GM12878 (cell line): ENCODE results near the gene BCL2. TPM values are rescaled to one million over a fixed set of nuclear protein-coding genes. Genes with fewer than 3 reads are reported as not detected.

Experiments
- ATAC-seq: fragments of 200-7000 bp; cut with Tn5 transposase; 3 replicates; pipeline ENCODE4 v1.9.1; 2020; ENCODE audit warnings: mild to moderate bottlenecking, moderate library complexity
- BruUV-seq: library from RNA; stranded (reverse); fragments of 400-500 nt; replicated peaks from 2 replicates; lab custom pipeline; 2021; lab: Mats Ljungman, UMichigan
- CTCF ChIA-PET: fragments of 300-600 bp; sonication (Branson Sonifier 250); formaldehyde crosslinking; extraction: SDS; loops from one replicate; lab custom pipeline; 2021; ENCODE audit warnings: inconsistent platforms; lab: Yijun Ruan, JAX
- POLR2A ChIA-PET: fragments of 350-600 bp; formaldehyde crosslinking; extraction: SDS; loops from one replicate; lab custom pipeline; 2021; ENCODE audit warnings: inconsistent platforms; lab: Charles Lee
- RAD21 ChIA-PET: fragments of 300-600 bp; sonication (Branson Sonifier 250); formaldehyde crosslinking; loops from one replicate; lab custom pipeline; 2023; ENCODE audit warnings: antibody characterized with exemption; ENCODE audit not compliant: unreplicated experiment; lab: Charles Lee
- SMC1A ChIA-PET: fragments of 300-600 bp; sonication (Branson Sonifier 250); formaldehyde crosslinking; loops from one replicate; lab custom pipeline; 2023; ENCODE audit not compliant: unreplicated experiment, uncharacterized antibody; lab: Charles Lee
- DNase-seq: peaks from one replicate; pipeline ENCODE4 v3.0.0-alpha.2; 2011; ENCODE audit warnings: low read depth, low spot score
- FAIRE-seq: peaks from 3 replicates; lab custom pipeline; 2011; peaks lifted over from hg19 to GRCh38; lab: Jason Lieb, UNC
- H2AFZ ChIP-seq: 2 replicates; pipeline ENCODE4 v1.6.0; 2011; ENCODE audit warnings: low read depth, low read length, control low read depth; ENCODE audit not compliant: control insufficient read depth
- H3K27ac ChIP-seq: 2 replicates; pipeline ENCODE4 v1.5.1; 2011; ENCODE audit warnings: control low read depth; ENCODE audit not compliant: control insufficient read depth, insufficient read depth
- H3K27me3 ChIP-seq, 2 experiments: replicated peaks in 1 of 2; 2 replicates each; pipeline versions ENCODE4 v1.6.0 to v1.6.1; 2011; ENCODE audit warnings: low read length in 1 of 2; ENCODE audit not compliant: control insufficient read depth in 2 of 2, insufficient read depth in 2 of 2
- H3K36me3 ChIP-seq, 2 experiments: 2 replicates each; pipeline ENCODE4 v1.5.1; 2011; ENCODE audit warnings: low read length in 1 of 2; ENCODE audit not compliant: control insufficient read depth in 2 of 2, insufficient read depth in 2 of 2
- H3K4me1 ChIP-seq: 2 replicates; pipeline ENCODE4 v1.6.1; 2011; ENCODE audit warnings: mild to moderate bottlenecking, low read length, moderate library complexity, mixed read lengths; ENCODE audit not compliant: control insufficient read depth, insufficient read depth
- H3K4me2 ChIP-seq: 2 replicates; pipeline ENCODE4 v1.6.0; 2011; ENCODE audit warnings: control low read depth; ENCODE audit not compliant: control insufficient read depth, insufficient read depth
- H3K4me3 ChIP-seq: fragments of 200-600 bp; sonication (generic); 2 replicates; pipeline ENCODE4 v1.5.1; 2016
- H3K79me2 ChIP-seq: 2 replicates; pipeline ENCODE4 v1.6.0; 2011; ENCODE audit warnings: low read length; ENCODE audit not compliant: control insufficient read depth, insufficient read depth
- H3K9ac ChIP-seq: 2 replicates; pipeline ENCODE4 v1.8.0; 2011; ENCODE audit warnings: low read length, control low read depth, mixed read lengths; ENCODE audit not compliant: control insufficient read depth, insufficient read depth
- H3K9me3 ChIP-seq: replicated peaks from 3 replicates; pipeline ENCODE4 v1.5.1; 2011; ENCODE audit warnings: mild to moderate bottlenecking, low read length; ENCODE audit not compliant: control insufficient read depth, insufficient read depth
- H4K20me1 ChIP-seq: 2 replicates; pipeline ENCODE4 v1.6.0; 2011; ENCODE audit not compliant: control insufficient read depth, insufficient read depth
- BMI1 ChIP-seq: fragments of 450-650 bp; IDR thresholded peaks from 2 replicates; pipeline ENCODE4 v1.6.1; 2016; ENCODE audit warnings: mild to moderate bottlenecking, moderate library complexity, borderline replicate concordance
- CHD2 ChIP-seq: IDR thresholded peaks from 2 replicates; pipeline ENCODE4 v1.6.1; 2011; ENCODE audit warnings: low read depth, low read length, improper control_type of control experiment, borderline replicate concordance
- CHD4 ChIP-seq: fragments of 200-600 bp; sonication (generic); IDR thresholded peaks from 2 replicates; pipeline ENCODE4 v1.6.1; 2016; ENCODE audit warnings: mild to moderate bottlenecking
- DPF2 ChIP-seq: fragments of 450-650 bp; IDR thresholded peaks from 2 replicates; pipeline ENCODE4 v1.6.1; 2017; ENCODE audit warnings: mild to moderate bottlenecking
- EED ChIP-seq: sonication (generic); IDR thresholded peaks from 2 replicates; pipeline ENCODE4 v1.6.1; 2016; ENCODE audit warnings: antibody characterized with exemption, low read depth
- IKZF1 ChIP-seq: fragments of 450-650 bp; conservative IDR thresholded peaks from 2 replicates; pipeline ENCODE4 v1.6.1; 2017; ENCODE audit warnings: antibody characterized with exemption, mild to moderate bottlenecking
- MEF2B ChIP-seq: fragments of 450-650 bp; IDR thresholded peaks from 2 replicates; pipeline ENCODE4 v1.6.1; 2018; ENCODE audit warnings: mild to moderate bottlenecking, moderate library complexity; ENCODE audit not compliant: partially characterized antibody, poor library complexity, severe bottlenecking
- NRF1 ChIP-seq: conservative IDR thresholded peaks from 2 replicates; pipeline ENCODE4 v1.6.1; 2011; ENCODE audit warnings: mild to moderate bottlenecking, low read depth, low read length, improper control_type of control experiment
- PAX8 ChIP-seq: fragments of 450-650 bp; IDR thresholded peaks from 2 replicates; pipeline ENCODE4 v1.6.1; 2017; ENCODE audit warnings: mild to moderate bottlenecking, moderate library complexity
- RBBP5 ChIP-seq: fragments of 200-600 bp; sonication (generic); conservative IDR thresholded peaks from 2 replicates; pipeline ENCODE4 v1.6.1; 2016
- SKIL ChIP-seq: fragments of 450-650 bp; IDR thresholded peaks from 2 replicates; pipeline ENCODE4 v1.6.1; 2017; ENCODE audit warnings: mild to moderate bottlenecking, low read depth, inconsistent platforms; ENCODE audit not compliant: poor library complexity, severe bottlenecking
- YBX1 ChIP-seq: fragments of 450-650 bp; IDR thresholded peaks from 2 replicates; pipeline ENCODE4 v1.6.1; 2016; ENCODE audit warnings: antibody characterized with exemption
- ZNF217 ChIP-seq: fragments of 450-650 bp; IDR thresholded peaks from 2 replicates; pipeline ENCODE4 v1.6.1; 2017; ENCODE audit warnings: antibody characterized with exemption, mild to moderate bottlenecking
- whole genome bisulfite sequencing: methylation state at CpG from one replicate; pipeline ENCODE4 v1.1.6; 2016; ENCODE audit warnings: low lambda C conversion rate; ENCODE audit not compliant: insufficient replicate concordance, insufficient coverage; ENCODE audit errors: missing lambda C conversion rate; 5-methylcytosine and 5-hydroxymethylcytosine counted together
- in situ Hi-C: fragments of 300-500 bp; cut with MboI; formaldehyde crosslinking; loops from 9 replicates; pipeline ENCODE4 v1.14.3; 2018; ENCODE audit warnings: mixed read lengths
- intact Hi-C: fragments of 100-400 bp; cut with micrococcal nuclease; formaldehyde crosslinking; loops from one replicate; pipeline ENCODE4 v1.14.2; 2022; ENCODE audit not compliant: unreplicated experiment
- polyA plus RNA-seq, 11 experiments: library from polyadenylated mRNA; depleted of rRNA in 4 of 11; unstranded in 6 of 11; stranded (reverse) in 5 of 11; fragments of >200 nt; fragmentation: Nextera tagmentation in 4 of 11; fragmentation: Illumina TruSeq in 1 of 11; extraction: Ambion mirVana in 4 of 11; extraction: Trizol in 1 of 11; gene quantifications; 1 replicate in 1 of 11; 2 replicates in 10 of 11; pipeline versions ENCODE4 v1.2.1 to v1.2.3, GENCODE V29; 2011 to 2016; ENCODE audit warnings: inconsistent platforms in 2 of 11, missing spikeins in 2 of 11, low read depth in 1 of 11
- total RNA-seq, 4 experiments: library from RNA; depleted of rRNA in 3 of 4; stranded (reverse); fragments of >200 nt in 3 of 4; fragmentation: Illumina TruSeq in 1 of 4; extraction: Trizol in 1 of 4; gene quantifications; 2 replicates each; pipeline versions ENCODE4 v1.2.1 to v1.2.3, GENCODE V29; 2013 to 2021
- TF ChIP-seq, protein P1 (sequence below): fragments of 450-650 bp; IDR thresholded peaks from 2 replicates; pipeline ENCODE4 v1.6.1; 2014; ENCODE audit warnings: mild to moderate bottlenecking
- TF ChIP-seq, protein P2 (sequence below): fragments of 450-650 bp; IDR thresholded peaks from 2 replicates; pipeline ENCODE4 v1.6.1; 2017; ENCODE audit warnings: antibody characterized with exemption, mild to moderate bottlenecking, moderate library complexity

Gene BCL2
- total and polyA plus RNA-seq, 10 of the 15 experiments (the other 5 are each of a cell fraction or from before 2014, with no cell fraction given) = 4.1 to 47.8 (median 19.3) TPM

GRCh38 chr18:63091671-63092364 lies 227.8 kb downstream of the BCL2 start:
- ATAC-seq (no peak), DNase-seq (no peak), FAIRE-seq (peak; percentile 85)
- 76% methylated on average over 4 of the region's 4 CpGs for whole genome bisulfite sequencing
- RAD21 ChIA-PET = no interaction called here
- POLR2A ChIA-PET = no interaction called here
- Histone ChIP-seq H3K36me3 (no peaks in the 10 kb centered on the region), H4K20me1 (no peaks in the 10 kb centered on the region), H3K27ac (no peak overlapping the region), H2AFZ (no peak overlapping the region), H3K4me2 (no peak overlapping the region), H3K27me3 (no peaks in the 10 kb centered on the region), H3K9ac (no peak overlapping the region), H3K79me2 (no peaks in the 10 kb centered on the region), H3K9me3 (no peaks in the 10 kb centered on the region; the same call in 2 of the 3 replicates), H3K4me1 (no peaks in the 10 kb centered on the region), H3K4me3 (no peak overlapping the region)
- BruUV-seq = no TSS peak
- CTCF ChIA-PET = no interaction called here
- intact Hi-C loops = no loop called here
- TF ChIP-seq CHD2 (no peak), BMI1 (no peak), YBX1 (no peak), PAX8 (no peak), ZNF217 (no peak), EED (no peak), SKIL (no peak), MEF2B (no peak), CHD4 (no peak), IKZF1 (no peak), DPF2 (no peak), RBBP5 (no peak), NRF1 (no peak)
- TF ChIP-seq, protein P1, sequence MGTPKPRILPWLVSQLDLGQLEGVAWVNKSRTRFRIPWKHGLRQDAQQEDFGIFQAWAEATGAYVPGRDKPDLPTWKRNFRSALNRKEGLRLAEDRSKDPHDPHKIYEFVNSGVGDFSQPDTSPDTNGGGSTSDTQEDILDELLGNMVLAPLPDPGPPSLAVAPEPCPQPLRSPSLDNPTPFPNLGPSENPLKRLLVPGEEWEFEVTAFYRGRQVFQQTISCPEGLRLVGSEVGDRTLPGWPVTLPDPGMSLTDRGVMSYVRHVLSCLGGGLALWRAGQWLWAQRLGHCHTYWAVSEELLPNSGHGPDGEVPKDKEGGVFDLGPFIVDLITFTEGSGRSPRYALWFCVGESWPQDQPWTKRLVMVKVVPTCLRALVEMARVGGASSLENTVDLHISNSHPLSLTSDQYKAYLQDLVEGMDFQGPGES = no peak
- TF ChIP-seq, protein P2, sequence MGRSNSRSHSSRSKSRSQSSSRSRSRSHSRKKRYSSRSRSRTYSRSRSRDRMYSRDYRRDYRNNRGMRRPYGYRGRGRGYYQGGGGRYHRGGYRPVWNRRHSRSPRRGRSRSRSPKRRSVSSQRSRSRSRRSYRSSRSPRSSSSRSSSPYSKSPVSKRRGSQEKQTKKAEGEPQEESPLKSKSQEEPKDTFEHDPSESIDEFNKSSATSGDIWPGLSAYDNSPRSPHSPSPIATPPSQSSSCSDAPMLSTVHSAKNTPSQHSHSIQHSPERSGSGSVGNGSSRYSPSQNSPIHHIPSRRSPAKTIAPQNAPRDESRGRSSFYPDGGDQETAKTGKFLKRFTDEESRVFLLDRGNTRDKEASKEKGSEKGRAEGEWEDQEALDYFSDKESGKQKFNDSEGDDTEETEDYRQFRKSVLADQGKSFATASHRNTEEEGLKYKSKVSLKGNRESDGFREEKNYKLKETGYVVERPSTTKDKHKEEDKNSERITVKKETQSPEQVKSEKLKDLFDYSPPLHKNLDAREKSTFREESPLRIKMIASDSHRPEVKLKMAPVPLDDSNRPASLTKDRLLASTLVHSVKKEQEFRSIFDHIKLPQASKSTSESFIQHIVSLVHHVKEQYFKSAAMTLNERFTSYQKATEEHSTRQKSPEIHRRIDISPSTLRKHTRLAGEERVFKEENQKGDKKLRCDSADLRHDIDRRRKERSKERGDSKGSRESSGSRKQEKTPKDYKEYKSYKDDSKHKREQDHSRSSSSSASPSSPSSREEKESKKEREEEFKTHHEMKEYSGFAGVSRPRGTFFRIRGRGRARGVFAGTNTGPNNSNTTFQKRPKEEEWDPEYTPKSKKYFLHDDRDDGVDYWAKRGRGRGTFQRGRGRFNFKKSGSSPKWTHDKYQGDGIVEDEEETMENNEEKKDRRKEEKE = no peak
- in situ Hi-C loops = no loop called here
- SMC1A ChIA-PET = no interaction called here
